Loucy (cell line): ENCODE results near the gene MTHFSD.

Experiments
- H2AFZ ChIP-seq: fragments of 200-600 bp; sonication (generic); 2 replicates; pipeline ENCODE4 v1.6.0; 2016; ENCODE audit warnings: antibody characterized with exemption, mild to moderate bottlenecking, low read length, moderate library complexity
- H3F3A ChIP-seq: fragments of 200-600 bp; 2 replicates; pipeline ENCODE4 v1.6.0; 2016; ENCODE audit warnings: antibody characterized with exemption, low read depth, mild to moderate bottlenecking
- H3K27me3 ChIP-seq: fragments of 200-600 bp; sonication (generic); 2 replicates; pipeline ENCODE4 v1.6.1; 2014; ENCODE audit warnings: low read length, mild to moderate bottlenecking; ENCODE audit not compliant: insufficient read depth, poor library complexity, severe bottlenecking
- H3K36me3 ChIP-seq: fragments of 200-600 bp; sonication (generic); 2 replicates; pipeline ENCODE4 v1.6.1; 2016; ENCODE audit warnings: low read length; ENCODE audit not compliant: insufficient read depth
- H3K4me1 ChIP-seq: fragments of 200-600 bp; sonication (generic); 2 replicates; pipeline ENCODE4 v1.5.1; 2014; ENCODE audit warnings: low read length, mild to moderate bottlenecking; ENCODE audit not compliant: insufficient read depth, poor library complexity, severe bottlenecking
- H3K4me2 ChIP-seq: fragments of 200-600 bp; sonication (generic); 2 replicates; pipeline ENCODE4 v1.6.0; 2014; ENCODE audit warnings: antibody characterized with exemption, low read length, low read depth, mild to moderate bottlenecking; ENCODE audit not compliant: poor library complexity, severe bottlenecking
- H3K4me3 ChIP-seq: fragments of 200-600 bp; sonication (generic); 2 replicates; pipeline ENCODE4 v1.5.1; 2014; ENCODE audit warnings: low read length, mild to moderate bottlenecking, mixed read lengths; ENCODE audit not compliant: poor library complexity, severe bottlenecking
- H3K79me2 ChIP-seq: fragments of 200-600 bp; sonication (generic); 2 replicates; pipeline ENCODE4 v1.6.1; 2014; ENCODE audit warnings: low read length; ENCODE audit not compliant: insufficient read depth
- H3K9ac ChIP-seq: fragments of 200-600 bp; sonication (generic); 2 replicates; pipeline ENCODE4 v1.6.0; 2014; ENCODE audit warnings: mild to moderate bottlenecking, low read depth, low read length, moderate library complexity; ENCODE audit not compliant: poor library complexity, severe bottlenecking
- H3K9me2 ChIP-seq: fragments of 200-600 bp; sonication (generic); replicated peaks from 2 replicates; pipeline ENCODE4 v1.6.1; 2016; ENCODE audit warnings: low read depth, low read length, mixed read lengths
- H3K9me3 ChIP-seq: fragments of 200-600 bp; sonication (generic); 2 replicates; pipeline ENCODE4 v1.6.1; 2014; ENCODE audit warnings: mild to moderate bottlenecking, antibody characterized with exemption, low read length, low read depth; ENCODE audit not compliant: insufficient read depth
- H4K20me1 ChIP-seq: fragments of 200-600 bp; sonication (generic); 2 replicates; pipeline ENCODE4 v1.6.0; 2014; ENCODE audit warnings: antibody characterized with exemption, low read length, mild to moderate bottlenecking; ENCODE audit not compliant: insufficient read depth, poor library complexity, severe bottlenecking
- CTCF ChIP-seq: fragments of 200-600 bp; sonication (generic); conservative IDR thresholded peaks from 2 replicates; pipeline ENCODE4 v1.5.1; 2014; ENCODE audit warnings: mild to moderate bottlenecking, antibody characterized with exemption, low read length
- EZH2phosphoT487 ChIP-seq: fragments of 200-600 bp; IDR thresholded peaks from 2 replicates; pipeline ENCODE4 v1.6.1; 2018; ENCODE audit warnings: antibody characterized with exemption, mild to moderate bottlenecking, moderate library complexity, borderline replicate concordance

Gene MTHFSD

GRCh38 chr16:86525696-86526095 lies 29.3 kb downstream of the MTHFSD start:
- Histone ChIP-seq H2AFZ (no peak overlapping the region), H3K79me2 (no peaks in the 10 kb centered on the region), H3K9me2 (no peaks in the 10 kb centered on the region), H3K36me3 (no peaks in the 10 kb centered on the region), H4K20me1 (no peaks in the 10 kb centered on the region), H3K4me3 (no peak overlapping the region), H3F3A (no peaks in the 10 kb centered on the region), H3K4me1 (no peaks in the 10 kb centered on the region), H3K9ac (no peak overlapping the region), H3K4me2 (no peak overlapping the region), H3K27me3 (no peaks in the 10 kb centered on the region), H3K9me3 (no peaks in the 10 kb centered on the region)
- TF ChIP-seq CTCF = no peak
- no peak for TF ChIP-seq EZH2phosphoT487

GRCh38 chr16:86524029-86524428 lies 31.0 kb downstream of the MTHFSD start:
- Histone ChIP-seq H3K27me3 (no peaks in the 10 kb centered on the region), H3K4me2 (no peak overlapping the region)

GRCh38 chr16:86523166-86523740 lies 31.8 kb downstream of the MTHFSD start:
- H3K79me2 ChIP-seq = no peaks in the 10 kb centered on the region
- H3K4me1 ChIP-seq = no peaks in the 10 kb centered on the region
- no peak for TF ChIP-seq CTCF
- no peak for TF ChIP-seq EZH2phosphoT487
- H3K9me3 ChIP-seq = no peaks in the 10 kb centered on the region
- no peak overlapping the region for H2AFZ ChIP-seq
- no peaks in the 10 kb centered on the region for H3K9me2 ChIP-seq
- H4K20me1 ChIP-seq = no peaks in the 10 kb centered on the region
- no peak overlapping the region for H3K4me3 ChIP-seq
- no peaks in the 10 kb centered on the region for H3F3A ChIP-seq
- no peaks in the 10 kb centered on the region for H3K27me3 ChIP-seq
- no peaks in the 10 kb centered on the region for H3K36me3 ChIP-seq
- no peak overlapping the region for H3K4me2 ChIP-seq
- H3K9ac ChIP-seq = no peak overlapping the region

More at GRCh38 chr16:86524029-86524428, 31.0 kb downstream of the MTHFSD start:
- TF ChIP-seq EZH2phosphoT487 = no peak
- TF ChIP-seq CTCF = no peak
- H3K9ac ChIP-seq = no peak overlapping the region
- no peaks in the 10 kb centered on the region for H3K79me2 ChIP-seq
- H3K9me2 ChIP-seq = no peaks in the 10 kb centered on the region
- H4K20me1 ChIP-seq = no peaks in the 10 kb centered on the region
- no peak overlapping the region for H3K4me3 ChIP-seq
- no peaks in the 10 kb centered on the region for H3K4me1 ChIP-seq
- H3K36me3 ChIP-seq = no peaks in the 10 kb centered on the region
- H2AFZ ChIP-seq = no peak overlapping the region
- no peaks in the 10 kb centered on the region for H3F3A ChIP-seq
- no peaks in the 10 kb centered on the region for H3K9me3 ChIP-seq
